WERI-Rb-1 (cell line): ENCODE measurements around the gene SRGAP3.

Experiments used
- DNase-seq: peaks from one replicate; pipeline ENCODE4 v3.0.0-alpha.2; 2020
- H3K27ac ChIP-seq: fragments of 250-450 bp; sonication (Bioruptor Pico); 2 replicates; pipeline ENCODE4 v1.5.1; 2020; ENCODE audit warnings: mild to moderate bottlenecking, moderate library complexity
- H3K27me3 ChIP-seq: fragments of 250-450 bp; sonication (Bioruptor Pico); 2 replicates; pipeline ENCODE4 v1.5.1; 2021; ENCODE audit warnings: mild to moderate bottlenecking, low read depth, moderate library complexity; ENCODE audit not compliant: insufficient read depth, severe bottlenecking
- H3K36me3 ChIP-seq: fragments of 250-450 bp; sonication (Bioruptor Pico); 2 replicates; pipeline ENCODE4 v1.5.1; 2020; ENCODE audit warnings: mild to moderate bottlenecking, moderate library complexity
- H3K4me3 ChIP-seq: 2 replicates; pipeline ENCODE4 v1.5.1; 2011; ENCODE audit warnings: low read depth, mild to moderate bottlenecking, control low read depth, low read length
- H3K9me3 ChIP-seq: fragments of 250-450 bp; sonication (Bioruptor Pico); 2 replicates; pipeline ENCODE4 v1.5.1; 2021; ENCODE audit warnings: mild to moderate bottlenecking, moderate library complexity; ENCODE audit not compliant: severe bottlenecking
- TF ChIP-seq, protein P1 (sequence below): IDR thresholded peaks from 2 replicates; pipeline ENCODE4 v1.5.1; 2011; ENCODE audit warnings: low read depth, mild to moderate bottlenecking, control low read depth, inconsistent platforms, low read length

The SRGAP3 gene

DNA sequence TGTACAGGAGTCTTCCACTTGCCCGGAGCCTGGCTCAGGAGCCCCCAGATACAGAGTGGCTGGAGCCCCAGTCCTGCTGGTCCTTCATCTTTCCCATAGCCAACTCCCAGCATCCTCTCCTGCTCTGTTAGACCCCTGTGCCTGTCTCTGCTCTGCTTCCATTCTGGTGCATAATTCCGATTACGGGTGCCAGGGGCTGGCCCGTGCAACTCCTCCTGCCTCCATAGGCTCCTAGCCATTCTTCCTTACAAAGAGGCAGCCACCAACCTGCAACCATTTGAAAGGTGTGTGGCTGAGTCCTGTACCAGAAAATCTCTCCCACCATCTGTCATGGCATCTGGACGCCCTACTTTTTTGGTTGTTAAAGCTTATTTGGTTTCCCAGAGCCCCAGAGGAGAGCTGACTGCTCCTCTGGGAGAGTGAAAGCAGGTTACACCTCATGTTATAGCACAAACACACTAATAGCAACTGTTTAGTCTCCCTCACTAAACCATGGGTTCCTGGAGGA, 281.0 kb downstream of the SRGAP3 start:
- peak overlapping the region; percentile 86 for H3K27ac ChIP-seq
- no peaks in the 10 kb centered on the region for H3K9me3 ChIP-seq
- peak; percentile 51 for DNase-seq
- H3K27me3 ChIP-seq, result no peaks in the 10 kb centered on the region
- peak overlapping the region; percentile 25 for H3K4me3 ChIP-seq
- no peaks in the 10 kb centered on the region for H3K36me3 ChIP-seq
- TF ChIP-seq, protein P1, sequence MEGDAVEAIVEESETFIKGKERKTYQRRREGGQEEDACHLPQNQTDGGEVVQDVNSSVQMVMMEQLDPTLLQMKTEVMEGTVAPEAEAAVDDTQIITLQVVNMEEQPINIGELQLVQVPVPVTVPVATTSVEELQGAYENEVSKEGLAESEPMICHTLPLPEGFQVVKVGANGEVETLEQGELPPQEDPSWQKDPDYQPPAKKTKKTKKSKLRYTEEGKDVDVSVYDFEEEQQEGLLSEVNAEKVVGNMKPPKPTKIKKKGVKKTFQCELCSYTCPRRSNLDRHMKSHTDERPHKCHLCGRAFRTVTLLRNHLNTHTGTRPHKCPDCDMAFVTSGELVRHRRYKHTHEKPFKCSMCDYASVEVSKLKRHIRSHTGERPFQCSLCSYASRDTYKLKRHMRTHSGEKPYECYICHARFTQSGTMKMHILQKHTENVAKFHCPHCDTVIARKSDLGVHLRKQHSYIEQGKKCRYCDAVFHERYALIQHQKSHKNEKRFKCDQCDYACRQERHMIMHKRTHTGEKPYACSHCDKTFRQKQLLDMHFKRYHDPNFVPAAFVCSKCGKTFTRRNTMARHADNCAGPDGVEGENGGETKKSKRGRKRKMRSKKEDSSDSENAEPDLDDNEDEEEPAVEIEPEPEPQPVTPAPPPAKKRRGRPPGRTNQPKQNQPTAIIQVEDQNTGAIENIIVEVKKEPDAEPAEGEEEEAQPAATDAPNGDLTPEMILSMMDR, result no peak

DNA sequence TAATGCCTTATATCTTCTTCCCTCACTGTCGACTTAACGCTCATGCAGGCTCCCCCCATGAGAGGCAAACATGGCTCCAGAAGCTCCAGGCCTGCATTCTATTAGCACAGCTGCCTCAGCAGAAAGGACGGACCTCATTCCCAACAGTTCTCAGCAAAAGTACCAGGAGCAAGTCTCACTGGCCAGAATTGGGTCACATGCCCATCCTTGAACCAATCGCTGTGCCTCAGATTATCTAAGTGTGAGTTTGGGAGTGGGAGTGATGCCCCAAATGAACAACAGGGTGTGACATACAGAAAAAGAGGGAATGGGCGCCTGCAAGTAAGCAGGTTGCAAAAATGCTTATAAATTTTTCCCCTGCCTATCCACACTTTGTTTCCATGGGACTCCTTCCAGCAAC, 281.9 kb downstream of the SRGAP3 start:
- TF ChIP-seq, protein P1, result no peak
- H3K9me3 ChIP-seq, result no peaks in the 10 kb centered on the region
- H3K4me3 ChIP-seq, result no peak overlapping the region
- no peak for DNase-seq
- H3K27ac ChIP-seq, result peak overlapping the region; percentile 86
- H3K36me3 ChIP-seq, result no peaks in the 10 kb centered on the region
- no peaks in the 10 kb centered on the region for H3K27me3 ChIP-seq

DNA sequence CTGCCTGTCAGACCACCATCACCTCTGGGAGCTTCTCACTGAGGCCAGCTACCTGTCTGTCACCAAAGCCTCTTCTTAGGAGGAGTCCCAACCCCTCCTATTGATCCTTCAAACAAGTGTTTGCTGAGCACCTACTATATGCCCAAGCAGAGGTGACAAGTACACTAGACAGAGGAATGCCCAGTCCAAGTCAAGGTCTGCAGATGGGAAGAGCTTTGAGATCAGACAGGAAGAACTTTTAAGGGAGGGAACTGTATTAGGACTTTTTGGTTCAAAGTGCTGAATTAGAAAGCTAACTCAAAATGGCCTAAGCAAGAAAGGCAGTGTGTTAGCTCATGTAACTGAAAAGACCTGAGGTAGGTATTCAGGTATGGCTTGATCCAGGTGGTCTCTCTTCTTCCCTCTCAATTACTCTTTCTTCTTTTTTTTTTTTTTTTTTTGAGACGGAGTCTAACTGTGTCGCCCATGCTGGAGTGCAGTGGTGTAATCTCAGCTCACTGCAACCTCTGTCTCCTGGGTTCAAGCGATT, 282.6 kb downstream of the SRGAP3 start:
- no peaks in the 10 kb centered on the region; the same call in none of the 2 replicates for H3K36me3 ChIP-seq
- no peak for DNase-seq
- no peaks in the 10 kb centered on the region for H3K27me3 ChIP-seq
- no peaks in the 10 kb centered on the region for H3K9me3 ChIP-seq
- no peak overlapping the region for H3K4me3 ChIP-seq
- H3K27ac ChIP-seq, result no peak overlapping the region
- TF ChIP-seq, protein P1, result no peak

DNA sequence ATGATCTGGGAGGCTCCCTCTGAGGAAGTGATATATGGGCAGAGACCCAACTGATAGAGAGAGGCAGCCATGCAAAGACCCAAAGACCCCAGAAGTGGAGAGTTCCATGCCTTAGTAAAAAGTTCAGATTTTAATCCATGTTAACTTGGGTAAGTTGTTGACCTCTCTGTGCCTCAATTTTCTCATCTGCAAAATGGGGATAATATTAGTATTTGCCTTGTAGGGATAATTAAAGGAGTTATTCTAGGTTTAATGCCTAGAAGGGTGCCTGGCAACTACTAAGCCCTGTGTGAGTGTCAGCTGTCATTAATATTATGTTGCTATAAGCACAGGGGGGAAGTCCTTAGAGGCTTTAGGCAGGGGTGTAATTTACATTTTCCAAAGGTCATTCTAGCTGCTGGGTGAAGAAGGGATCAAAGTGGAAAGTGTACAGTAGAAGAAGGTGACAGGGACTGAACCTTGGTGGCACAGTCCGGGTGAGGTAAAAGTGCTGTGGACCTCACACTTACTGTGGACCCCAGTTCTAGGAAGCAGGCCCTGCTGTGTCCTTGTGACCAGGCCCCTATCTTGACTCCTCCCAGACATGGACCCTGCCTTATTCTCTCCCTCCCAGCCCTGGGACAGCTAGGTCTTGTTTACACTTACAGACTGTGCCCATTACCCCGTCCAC, 283.2 kb downstream of the SRGAP3 start:
- H3K27ac ChIP-seq, result no peak overlapping the region
- TF ChIP-seq, protein P1, result no peak

DNA sequence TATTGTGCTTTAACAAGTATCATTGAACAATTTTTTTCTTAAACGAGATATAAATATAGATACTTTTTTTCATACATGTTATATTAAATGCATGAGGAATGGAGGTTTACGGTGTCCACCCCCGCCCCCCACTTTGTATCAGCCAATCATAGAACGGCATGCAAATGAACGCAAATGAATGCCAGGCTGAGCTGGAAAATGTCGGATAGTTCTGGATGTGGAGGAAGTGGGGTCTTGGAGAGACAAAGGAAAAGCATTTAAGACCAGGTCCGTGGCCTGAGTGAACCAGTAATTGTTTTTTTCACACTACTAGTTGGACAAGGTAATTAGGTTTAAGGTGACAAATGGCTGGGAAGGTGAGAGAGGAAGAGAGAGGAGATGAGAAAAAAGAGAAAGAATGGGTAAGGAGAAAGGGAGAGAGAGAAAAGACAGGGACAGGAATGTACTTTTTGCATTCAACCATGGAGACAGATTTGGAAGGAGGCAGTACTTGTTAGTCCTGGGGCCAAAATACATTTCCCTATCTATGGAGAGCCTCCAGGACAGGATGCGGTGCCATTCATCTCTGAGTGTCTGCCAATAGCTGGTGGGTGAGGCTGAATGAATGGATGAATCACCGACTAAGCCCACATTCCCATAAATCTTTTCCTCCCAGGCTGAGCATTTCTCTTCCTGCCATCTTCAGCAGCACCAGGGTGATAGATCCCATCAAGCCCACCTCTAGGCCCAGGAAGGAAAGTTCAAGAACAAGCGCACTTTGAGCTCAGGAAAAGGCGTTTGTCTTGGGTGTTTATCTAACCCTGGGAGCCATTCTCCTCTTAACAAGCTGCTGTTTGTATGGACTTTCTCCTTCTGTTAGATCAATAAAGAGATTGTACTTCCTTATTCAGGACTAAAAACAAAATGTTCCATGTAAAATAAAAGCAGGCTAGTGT, 284.7 kb downstream of the SRGAP3 start:
- Histone ChIP-seq H3K9me3 (no peaks in the 10 kb centered on the region), H3K4me3 (no peak overlapping the region), H3K36me3 (peaks cover 2% of the 10 kb centered on the region), H3K27me3 (no peaks in the 10 kb centered on the region), H3K27ac (no peak overlapping the region)
- no peak for DNase-seq
- TF ChIP-seq, protein P1, result no peak

More for the DNA sequence above, 283.2 kb downstream of the SRGAP3 start:
- Histone ChIP-seq H3K4me3 (no peak overlapping the region), H3K27me3 (no peaks in the 10 kb centered on the region), H3K9me3 (no peaks in the 10 kb centered on the region), H3K36me3 (no peaks in the 10 kb centered on the region; the same call in none of the 2 replicates)
- no peak for DNase-seq
